ENCODE measurements around the gene LPP.

The LPP gene

DNA sequence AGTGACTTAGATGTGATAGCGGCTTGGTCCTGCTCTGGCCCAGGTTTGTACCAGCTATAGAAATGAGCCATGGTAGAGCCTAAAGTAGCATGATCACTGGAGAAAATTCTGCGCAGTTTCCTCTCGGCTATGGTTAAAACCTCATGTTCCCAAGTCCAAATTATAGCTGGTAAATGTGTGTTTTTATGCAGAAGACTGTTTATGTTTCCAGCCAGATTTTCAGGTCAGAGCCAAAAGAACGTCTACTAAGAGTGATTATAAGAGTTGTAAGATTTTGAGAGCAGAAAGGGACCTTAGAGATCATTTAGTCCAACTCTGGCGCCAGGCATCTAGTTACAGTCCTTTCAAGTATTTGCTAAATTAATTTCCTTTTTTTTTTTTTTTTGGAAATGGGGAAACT lies 333.7 kb downstream of the LPP start:
- H4K20me1 ChIP-seq (ENCODE audit: insufficient read depth, low read length): no peaks in the 10 kb centered on the region
- H3K4me3 ChIP-seq (ENCODE audit: low read depth in 1 of 2, low read length in 2 of 2): no peak overlapping the region
- DNase-seq (no peak), ATAC-seq (ENCODE audit: insufficient read depth, low read depth) (no peak)
- H3K36me3 ChIP-seq (ENCODE audit: insufficient read depth, low read length): peaks cover 13% of the 10 kb centered on the region; the same call in 1 of the 2 replicates
- no peaks in the 10 kb centered on the region for H3K4me1 ChIP-seq (ENCODE audit: insufficient read depth, low read length)
- H3K27me3 ChIP-seq (ENCODE audit: insufficient read depth, low read length, poor library complexity): no peaks in the 10 kb centered on the region
- no peaks in the 10 kb centered on the region for H3K79me2 ChIP-seq (ENCODE audit: insufficient read depth, low read length)
- no peak overlapping the region for H3K27ac ChIP-seq (ENCODE audit: low read length)
- H3K9ac ChIP-seq (ENCODE audit: low read depth, low read length): no peak overlapping the region
- H2AFZ ChIP-seq (ENCODE audit: low read depth, low read length): no peak overlapping the region
- H3K4me2 ChIP-seq (ENCODE audit: insufficient read depth, low read length): no peak overlapping the region
- no peaks in the 10 kb centered on the region for H3K9me3 ChIP-seq (ENCODE audit: insufficient read depth, low read length, severe bottlenecking)
- TF ChIP-seq EZH2 (IDR thresholded peaks at IDR 0.05; ENCODE audit: borderline replicate concordance, low read depth, low read length, severe bottlenecking) (no peak), CTCF (IDR thresholded peaks at IDR 0.05; ENCODE audit: borderline replicate concordance, extremely low read depth, low read length, poor library complexity, severe bottlenecking) (no peak)

- H3K27ac ChIP-seq (ENCODE audit: low read length): no peak overlapping the region
- no peak overlapping the region for H3K9ac ChIP-seq (ENCODE audit: low read depth, low read length)
- no peak overlapping the region for H3K4me2 ChIP-seq (ENCODE audit: insufficient read depth, low read length)
- no peaks in the 10 kb centered on the region for H3K79me2 ChIP-seq (ENCODE audit: insufficient read depth, low read length)
- peaks cover 13% of the 10 kb centered on the region; the same call in 1 of the 2 replicates for H3K36me3 ChIP-seq (ENCODE audit: insufficient read depth, low read length)
- DNase-seq (no peak), ATAC-seq (ENCODE audit: insufficient read depth, low read depth) (no peak)
- TF ChIP-seq CTCF (IDR thresholded peaks at IDR 0.05; ENCODE audit: borderline replicate concordance, extremely low read depth, low read length, poor library complexity, severe bottlenecking): no peak
- TF ChIP-seq EZH2 (IDR thresholded peaks at IDR 0.05; ENCODE audit: borderline replicate concordance, low read depth, low read length, severe bottlenecking): no peak
- H4K20me1 ChIP-seq (ENCODE audit: insufficient read depth, low read length): no peaks in the 10 kb centered on the region
- H3K4me3 ChIP-seq (ENCODE audit: low read depth in 1 of 2, low read length in 2 of 2): no peak overlapping the region
- no peaks in the 10 kb centered on the region for H3K27me3 ChIP-seq (ENCODE audit: insufficient read depth, low read length, poor library complexity)
- no peak overlapping the region for H2AFZ ChIP-seq (ENCODE audit: low read depth, low read length)
- H3K4me1 ChIP-seq (ENCODE audit: insufficient read depth, low read length): no peaks in the 10 kb centered on the region
- no peaks in the 10 kb centered on the region for H3K9me3 ChIP-seq (ENCODE audit: insufficient read depth, low read length, severe bottlenecking)
Measured at GRCh38 chr3:188488801-188489200, 334.8 kb downstream of the LPP start.

- Histone ChIP-seq H4K20me1 (ENCODE audit: insufficient read depth, low read length) (no peaks in the 10 kb centered on the region), H2AFZ (ENCODE audit: low read depth, low read length) (no peak overlapping the region), H3K79me2 (ENCODE audit: insufficient read depth, low read length) (no peaks in the 10 kb centered on the region), H3K9ac (ENCODE audit: low read depth, low read length) (no peak overlapping the region), H3K4me3 (ENCODE audit: low read depth in 1 of 2, low read length in 2 of 2) (no peak overlapping the region), H3K27me3 (ENCODE audit: insufficient read depth, low read length, poor library complexity) (no peaks in the 10 kb centered on the region), H3K27ac (ENCODE audit: low read length) (no peak overlapping the region), H3K36me3 (ENCODE audit: insufficient read depth, low read length) (peaks cover 6% of the 10 kb centered on the region; the same call in 1 of the 2 replicates), H3K4me2 (ENCODE audit: insufficient read depth, low read length) (no peak overlapping the region), H3K9me3 (ENCODE audit: insufficient read depth, low read length, severe bottlenecking) (no peaks in the 10 kb centered on the region), H3K4me1 (ENCODE audit: insufficient read depth, low read length) (no peaks in the 10 kb centered on the region)
- ATAC-seq (ENCODE audit: insufficient read depth, low read depth) (no peak), DNase-seq (no peak)
- TF ChIP-seq CTCF (IDR thresholded peaks at IDR 0.05; ENCODE audit: borderline replicate concordance, extremely low read depth, low read length, poor library complexity, severe bottlenecking) (no peak), EZH2 (IDR thresholded peaks at IDR 0.05; ENCODE audit: borderline replicate concordance, low read depth, low read length, severe bottlenecking) (no peak)
Measured at GRCh38 chr3:188489639-188490405, 335.9 kb downstream of the LPP start.

Data from DND-41 (cell line).